ENCODE data around the gene HDAC7. TPM values are rescaled to one million over a fixed set of nuclear protein-coding genes. Genes with fewer than 3 reads are reported as not detected.
A peak's percentile ranks its signal among the peaks of the same experiment; 100 is the strongest.

HDAC7 gene
- total and polyA plus RNA-seq, 7 experiments from 2014 or later: 16.7 to 194 (median 153) TPM

DNA sequence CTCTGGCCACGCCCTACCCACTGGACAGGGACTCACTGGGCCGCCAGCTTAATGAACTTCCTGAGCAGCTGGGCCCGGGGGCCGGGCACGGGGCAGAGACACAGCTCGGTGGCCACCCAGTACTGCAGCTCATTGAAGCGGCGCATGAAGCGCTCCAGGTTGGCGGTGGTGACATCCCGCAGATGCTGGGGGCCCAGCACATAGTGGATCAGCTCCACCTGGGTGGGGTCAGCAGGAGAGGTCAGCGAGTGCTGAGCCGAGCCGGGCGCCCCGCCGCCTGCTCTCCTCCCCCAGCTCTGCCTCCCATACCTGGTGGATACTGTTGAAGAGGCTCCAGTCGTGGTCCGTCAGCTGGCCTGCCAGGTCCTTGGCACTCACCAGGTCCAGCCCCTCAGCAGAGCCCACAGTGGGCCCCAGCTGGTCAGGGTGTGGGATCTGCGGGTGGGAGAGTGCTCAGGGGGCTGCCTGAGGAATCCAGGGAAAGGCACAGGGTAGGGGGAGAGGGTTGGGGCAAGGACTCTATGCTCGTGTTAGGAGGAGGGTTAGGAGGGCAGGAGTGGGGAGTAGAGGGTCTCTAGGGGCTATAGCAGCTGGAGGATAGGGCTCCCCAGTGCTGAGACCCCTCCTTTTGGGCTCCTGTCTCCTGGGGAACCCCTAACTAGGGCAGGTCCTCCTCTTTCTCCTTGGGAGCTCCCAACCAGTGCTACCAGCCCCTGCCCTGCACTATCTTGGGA lies 78.9 kb downstream of the HDAC7 start:
- Histone ChIP-seq H3K9me3 (ENCODE audit: control insufficient read depth in 2 of 3, low read length in 3 of 3) (no peaks in the 10 kb centered on the region), H3K36me3 (ENCODE audit: control insufficient read depth in 2 of 3, insufficient read depth in 3 of 3, low read length in 3 of 3) (no peaks in the 10 kb centered on the region), H3K4me1 (ENCODE audit: control insufficient read depth in 2 of 2, insufficient read depth in 2 of 2, low read length in 2 of 2) (peaks cover 13 to 14% of the 10 kb centered on the region in 2 donors), H3K27me3 (ENCODE audit: control insufficient read depth in 2 of 2, insufficient read depth in 2 of 2, low read length in 2 of 2) (no peaks in the 10 kb centered on the region), H3K27ac (ENCODE audit: low read depth, low read length) (no peak overlapping the region), H3K4me3 (ENCODE audit: low read length) (no peak overlapping the region)
- DNase-seq (no peak), ATAC-seq (no peak)
- Mint-ChIP-seq H3K4me1 (peaks cover 10 to 44% (median 31%) of the 10 kb centered on the region in 7 donors), H3K27ac (peak overlapping the region in 8 of 9 donors; percentile 25 to 83 (median 56)), H3K27me3 (peaks cover 0 to 17% (median 0%) of the 10 kb centered on the region in 5 donors), H3K4me3 (peak overlapping the region in 8 of 10 donors; percentile 7 to 62 (median 41)), H3K9me3 (peaks cover 0 to 4% (median 0%) of the 10 kb centered on the region in 11 donors), H3K36me3 (no peaks in the 10 kb centered on the region)
- ChIA-PET CTCF (interaction anchor here (0.8 to 10.3 kb wide), 22 partner anchors 9 to 706 kb away, joined by 3 to 346 read pairs (median 5); partner anchors contain the start of genes RAPGEF3 and SLC48A1), POLR2A (interaction anchor here (0.6 to 1.7 kb wide), 8 partner anchors 23 to 101 kb away, joined by 3 to 4 read pairs (median 4); no protein-coding TSS in a partner anchor)
- intact Hi-C loops (cut with micrococcal nuclease): no loop called here

GRCh38 chr12:47739979-47740378 lies 79.7 kb downstream of the HDAC7 start:
- ChIA-PET CTCF (interaction anchor here (0.8 to 10.3 kb wide), 9 partner anchors 8 to 706 kb away, joined by 3 to 346 read pairs (median 41); partner anchors contain the start of genes RAPGEF3 and SLC48A1), POLR2A (interaction anchor here (0.6 to 1.7 kb wide), 3 partner anchors 54 to 102 kb away, joined by 3 to 4 read pairs (median 4); no protein-coding TSS in a partner anchor)
- Mint-ChIP-seq H3K27ac (peak overlapping the region in 3 of 9 donors; percentile 63 to 85 (median 72)), H3K9me3 (peaks cover 0 to 4% (median 0%) of the 10 kb centered on the region in 11 donors), H3K27me3 (peaks cover 0 to 9% (median 0%) of the 10 kb centered on the region in 5 donors), H3K4me1 (peaks cover 10 to 44% (median 31%) of the 10 kb centered on the region in 7 donors), H3K36me3 (no peaks in the 10 kb centered on the region), H3K4me3 (no peak overlapping the region)
- Histone ChIP-seq H3K27me3 (ENCODE audit: control insufficient read depth in 2 of 2, insufficient read depth in 2 of 2, low read length in 2 of 2) (no peaks in the 10 kb centered on the region), H3K27ac (ENCODE audit: low read depth, low read length) (no peak overlapping the region), H3K36me3 (ENCODE audit: control insufficient read depth in 2 of 3, insufficient read depth in 3 of 3, low read length in 3 of 3) (no peaks in the 10 kb centered on the region), H3K4me1 (ENCODE audit: control insufficient read depth in 2 of 2, insufficient read depth in 2 of 2, low read length in 2 of 2) (peaks cover 13 to 14% of the 10 kb centered on the region in 2 donors), H3K4me3 (ENCODE audit: low read length) (no peak overlapping the region), H3K9me3 (ENCODE audit: control insufficient read depth in 2 of 3, low read length in 3 of 3) (no peaks in the 10 kb centered on the region)
- DNase-seq (no peak), ATAC-seq (no peak)
- intact Hi-C loops (cut with micrococcal nuclease): no loop called here

DNA sequence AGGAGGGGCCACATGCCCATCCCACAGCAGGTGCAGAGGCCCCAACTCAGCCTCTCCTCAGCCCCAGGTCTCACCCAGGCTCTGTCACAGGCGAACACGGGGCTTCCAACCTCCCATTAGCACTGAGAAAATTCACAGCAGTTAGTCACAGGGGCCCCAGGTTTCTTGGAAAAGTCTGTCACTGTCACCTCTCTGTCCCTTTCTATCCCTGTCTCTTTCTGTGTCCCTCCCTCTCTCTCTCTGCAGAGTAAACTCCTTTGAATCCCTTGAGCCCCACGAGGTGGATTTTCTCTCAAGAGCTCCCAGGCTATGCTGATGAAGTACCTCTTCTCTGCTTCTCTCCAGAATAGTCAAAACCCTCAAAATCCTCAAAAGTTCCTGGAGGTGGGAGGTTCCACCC lies 80.4 kb downstream of the HDAC7 start:
- Histone ChIP-seq H3K9me3 (ENCODE audit: control insufficient read depth in 2 of 3, low read length in 3 of 3) (no peaks in the 10 kb centered on the region), H3K27ac (ENCODE audit: low read depth, low read length) (no peak overlapping the region), H3K4me3 (ENCODE audit: low read length) (no peak overlapping the region), H3K27me3 (ENCODE audit: control insufficient read depth in 2 of 2, insufficient read depth in 2 of 2, low read length in 2 of 2) (no peaks in the 10 kb centered on the region), H3K4me1 (ENCODE audit: control insufficient read depth in 2 of 2, insufficient read depth in 2 of 2, low read length in 2 of 2) (peaks cover 13 to 14% of the 10 kb centered on the region in 2 donors), H3K36me3 (ENCODE audit: control insufficient read depth in 2 of 3, insufficient read depth in 3 of 3, low read length in 3 of 3) (no peaks in the 10 kb centered on the region)
- Mint-ChIP-seq H3K27me3 (peaks cover 0 to 5% (median 0%) of the 10 kb centered on the region in 5 donors), H3K36me3 (no peaks in the 10 kb centered on the region), H3K4me1 (peaks cover 10 to 38% (median 31%) of the 10 kb centered on the region in 7 donors), H3K27ac (peak overlapping the region in 5 of 9 donors; percentile 16 to 85 (median 62)), H3K4me3 (peak overlapping the region in 1 of 10 donors; percentile 25), H3K9me3 (no peaks in the 10 kb centered on the region)
- DNase-seq: no peak
- no peak for ATAC-seq
- intact Hi-C loops (cut with micrococcal nuclease): no loop called here
- ChIA-PET POLR2A (no interaction called here), CTCF (interaction anchor here (0.7 to 10.3 kb wide), 3 partner anchors 35 to 708 kb away, joined by 3 to 346 read pairs (median 330); partner anchors contain the start of gene SLC48A1)

DNA sequence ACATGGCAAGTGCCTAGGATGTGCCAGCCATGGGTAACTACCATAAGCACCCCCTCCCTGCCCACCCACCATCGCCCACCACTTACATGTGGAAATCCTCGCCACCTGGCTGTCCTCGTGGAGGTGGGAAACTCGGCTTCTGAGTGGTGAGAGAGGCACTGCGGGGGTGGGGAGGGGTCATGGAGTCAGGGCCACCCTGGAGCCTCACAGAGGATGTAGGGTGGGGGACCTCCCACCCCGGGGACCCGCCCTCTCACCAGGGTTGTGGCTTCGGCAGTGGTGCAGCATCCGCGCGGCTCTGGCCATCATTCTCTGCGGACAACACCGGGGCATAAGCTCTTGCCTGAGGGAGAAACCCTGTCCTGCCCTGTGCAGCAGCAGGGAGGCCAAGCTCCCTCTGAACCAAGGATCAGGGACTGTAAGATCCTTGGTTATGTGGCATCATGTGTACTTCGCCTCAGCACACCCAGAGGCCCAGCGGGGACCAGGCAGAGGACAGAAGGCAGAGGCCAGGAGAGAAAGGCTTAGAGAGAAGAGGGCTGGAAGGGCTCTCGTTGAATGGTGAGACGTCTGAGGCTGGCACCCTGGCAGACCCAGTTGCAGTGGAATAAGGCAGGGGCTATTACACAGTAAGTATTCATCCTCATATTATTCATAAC lies 81.6 kb downstream of the HDAC7 start:
- Histone ChIP-seq H3K27ac (ENCODE audit: low read depth, low read length) (no peak overlapping the region), H3K36me3 (ENCODE audit: control insufficient read depth in 2 of 3, insufficient read depth in 3 of 3, low read length in 3 of 3) (no peaks in the 10 kb centered on the region), H3K4me3 (ENCODE audit: low read length) (no peak overlapping the region), H3K27me3 (ENCODE audit: control insufficient read depth in 2 of 2, insufficient read depth in 2 of 2, low read length in 2 of 2) (no peaks in the 10 kb centered on the region), H3K9me3 (ENCODE audit: control insufficient read depth in 2 of 3, low read length in 3 of 3) (no peaks in the 10 kb centered on the region), H3K4me1 (ENCODE audit: control insufficient read depth in 2 of 2, insufficient read depth in 2 of 2, low read length in 2 of 2) (peaks cover 13 to 14% of the 10 kb centered on the region in 2 donors)
- peaks cover 0 to under 1% (median 0%) of the 10 kb centered on the region in 5 donors for H3K27me3 Mint-ChIP-seq
- intact Hi-C loops (cut with micrococcal nuclease): no loop called here
- CTCF ChIA-PET: interaction anchor here (0.5 kb wide), 1 partner anchor 18 kb away, joined by 3 read pairs; no protein-coding TSS in a partner anchor
- DNase-seq: no peak
- H3K4me1 Mint-ChIP-seq: peaks cover 10 to 38% (median 26%) of the 10 kb centered on the region in 7 donors
- H3K36me3 Mint-ChIP-seq: no peaks in the 10 kb centered on the region
- H3K9me3 Mint-ChIP-seq: no peaks in the 10 kb centered on the region
- no peak for ATAC-seq
- H3K4me3 Mint-ChIP-seq: no peak overlapping the region
- H3K27ac Mint-ChIP-seq: peak overlapping the region in 1 of 9 donors; percentile 16
- POLR2A ChIA-PET: interaction anchor here (0.6 kb wide), 1 partner anchor 368 kb away, joined by 3 read pairs; the partner anchor contains the start of gene SENP1

GRCh38 chr12:47736877-47737676 lies 82.6 kb downstream of the HDAC7 start:
- Histone ChIP-seq H3K27ac (ENCODE audit: low read depth, low read length) (no peak overlapping the region), H3K9me3 (ENCODE audit: control insufficient read depth in 2 of 3, low read length in 3 of 3) (no peaks in the 10 kb centered on the region), H3K4me3 (ENCODE audit: low read length) (no peak overlapping the region), H3K36me3 (ENCODE audit: control insufficient read depth in 2 of 3, insufficient read depth in 3 of 3, low read length in 3 of 3) (no peaks in the 10 kb centered on the region), H3K27me3 (ENCODE audit: control insufficient read depth in 2 of 2, insufficient read depth in 2 of 2, low read length in 2 of 2) (no peaks in the 10 kb centered on the region), H3K4me1 (ENCODE audit: control insufficient read depth in 2 of 2, insufficient read depth in 2 of 2, low read length in 2 of 2) (peaks cover 10 to 13% of the 10 kb centered on the region in 2 donors)
- intact Hi-C loops (cut with micrococcal nuclease): no loop called here
- no peak overlapping the region for H3K27ac Mint-ChIP-seq
- no peaks in the 10 kb centered on the region for H3K36me3 Mint-ChIP-seq
- H3K9me3 Mint-ChIP-seq: no peaks in the 10 kb centered on the region
- ATAC-seq: no peak
- no peak overlapping the region for H3K4me3 Mint-ChIP-seq
- ChIA-PET POLR2A (interaction anchor here (1.1 kb wide), 1 partner anchor 11 kb away, joined by 3 read pairs; no protein-coding TSS in a partner anchor), CTCF (interaction anchor here (1.1 to 1.3 kb wide), 2 partner anchors 23 to 38 kb away, joined by 3 to 5 read pairs; no protein-coding TSS in a partner anchor)
- H3K4me1 Mint-ChIP-seq: peaks cover 6 to 33% (median 20%) of the 10 kb centered on the region in 7 donors
- DNase-seq: no peak
- H3K27me3 Mint-ChIP-seq: no peaks in the 10 kb centered on the region

- H3K27ac Mint-ChIP-seq: peak overlapping the region in 1 of 9 donors; percentile 30
- ATAC-seq: no peak
These were observed 83.5 kb downstream of the HDAC7 start for GRCh38 chr12:47736216-47736615.

More at GRCh38 chr12:47736216-47736615, 83.5 kb downstream of the HDAC7 start:
- Mint-ChIP-seq H3K9me3 (no peaks in the 10 kb centered on the region), H3K4me3 (no peak overlapping the region), H3K27me3 (no peaks in the 10 kb centered on the region), H3K36me3 (no peaks in the 10 kb centered on the region), H3K4me1 (peaks cover 1 to 24% (median 13%) of the 10 kb centered on the region in 7 donors)
- Histone ChIP-seq H3K27ac (ENCODE audit: low read depth, low read length) (no peak overlapping the region), H3K4me3 (ENCODE audit: low read length) (no peak overlapping the region), H3K36me3 (ENCODE audit: control insufficient read depth in 2 of 3, insufficient read depth in 3 of 3, low read length in 3 of 3) (no peaks in the 10 kb centered on the region), H3K9me3 (ENCODE audit: control insufficient read depth in 2 of 3, low read length in 3 of 3) (no peaks in the 10 kb centered on the region), H3K4me1 (ENCODE audit: control insufficient read depth in 2 of 2, insufficient read depth in 2 of 2, low read length in 2 of 2) (peaks cover 3 to 5% of the 10 kb centered on the region in 2 donors), H3K27me3 (ENCODE audit: control insufficient read depth in 2 of 2, insufficient read depth in 2 of 2, low read length in 2 of 2) (no peaks in the 10 kb centered on the region)
- intact Hi-C loops (cut with micrococcal nuclease): no loop called here
- ChIA-PET CTCF (interaction anchor here (1.1 to 1.3 kb wide), 2 partner anchors 23 to 38 kb away, joined by 3 to 5 read pairs; no protein-coding TSS in a partner anchor), POLR2A (interaction anchor here (1.1 kb wide), 1 partner anchor 10 kb away, joined by 3 read pairs; no protein-coding TSS in a partner anchor)
- DNase-seq: no peak

Measured in naive thymus-derived CD4-positive, alpha-beta T cell (primary cell).